Stimulated activated memory B cell treated with anti-CD40 and anti-IgM and Interleukin-4, amounts not matched to agents 10 μg/mL and 1 μg/mL and 100 μg/mL, for 72 hours (primary cell): ENCODE data around the gene GLT1D1.
"Not testable (repeated sequence)": the region's sequence is repeated elsewhere in the genome, so short reads cannot be mapped to it uniquely, and the experiment has no call there.

ENCODE experiments used
- ATAC-seq: fragments of 150-1000 bp; cut with Tn5 transposase; 2 replicates; pipeline ENCODE4 v1.10.0; 2021
- H3K27ac Mint-ChIP-seq: one replicate; pipeline ENCODE4 v1.8.0; 2022; ENCODE audit warnings: mild to moderate bottlenecking, mixed read lengths
- H3K27me3 Mint-ChIP-seq: one replicate; pipeline ENCODE4 v1.8.0; 2022; ENCODE audit warnings: mixed read lengths
- H3K36me3 Mint-ChIP-seq: one replicate; pipeline ENCODE4 v1.8.0; 2022; ENCODE audit warnings: mixed read lengths
- H3K4me1 Mint-ChIP-seq: one replicate; pipeline ENCODE4 v1.8.0; 2022; ENCODE audit warnings: mixed read lengths
- H3K4me3 Mint-ChIP-seq: one replicate; pipeline ENCODE4 v1.8.0; 2022; ENCODE audit warnings: mild to moderate bottlenecking, moderate library complexity, mixed read lengths
- H3K9me3 Mint-ChIP-seq: one replicate; pipeline ENCODE4 v1.8.0; 2022; ENCODE audit warnings: mixed read lengths

GLT1D1 gene

GRCh38 chr12:128852885-128853599 is at the start of gene GLT1D1:
GLT1D1 (plus strand) TSS chr12:128853478; CDS start chr12:128853582, 104 bp downstream.
- Mint-ChIP-seq H3K27me3 (peaks cover 17% of the 10 kb centered on the region), H3K4me1 (peaks cover 18% of the 10 kb centered on the region), H3K9me3 (no peaks in the 10 kb centered on the region), H3K36me3 (peaks cover 6% of the 10 kb centered on the region), H3K27ac (no peak within 1 kb of the TSS), H3K4me3 (peak within 1 kb of the TSS; percentile 74)
- peak; percentile 41 for ATAC-seq

GRCh38 chr12:128803788-128804187 is 49.5 kb upstream of the GLT1D1 start:
- H3K9me3 Mint-ChIP-seq: no peaks in the 10 kb centered on the region
- no peak overlapping the region for H3K27ac Mint-ChIP-seq
- ATAC-seq: no peak
- H3K4me1 Mint-ChIP-seq: peaks cover 55% of the 10 kb centered on the region
- H3K27me3 Mint-ChIP-seq: no peaks in the 10 kb centered on the region
- no peak overlapping the region for H3K4me3 Mint-ChIP-seq
- peaks cover 72% of the 10 kb centered on the region for H3K36me3 Mint-ChIP-seq

GRCh38 chr12:128804762-128805161 is 48.5 kb upstream of the GLT1D1 start:
- H3K4me3 Mint-ChIP-seq: no peak overlapping the region
- peaks cover 55% of the 10 kb centered on the region for H3K4me1 Mint-ChIP-seq
- H3K27ac Mint-ChIP-seq: peak overlapping the region; percentile 27
- H3K9me3 Mint-ChIP-seq: no peaks in the 10 kb centered on the region
- peaks cover 69% of the 10 kb centered on the region for H3K36me3 Mint-ChIP-seq
- H3K27me3 Mint-ChIP-seq: no peaks in the 10 kb centered on the region
- no peak for ATAC-seq

- Mint-ChIP-seq H3K36me3 (peaks cover 69% of the 10 kb centered on the region), H3K4me1 (peaks cover 55% of the 10 kb centered on the region)
- H3K9me3 Mint-ChIP-seq, H3K4me3 Mint-ChIP-seq, ATAC-seq, H3K27ac Mint-ChIP-seq, H3K27me3 Mint-ChIP-seq: not testable (repeated sequence)
Measured at GRCh38 chr12:128805406-128805805, 47.9 kb upstream of the GLT1D1 start.

GRCh38 chr12:128806573-128806972 is 46.7 kb upstream of the GLT1D1 start:
- H3K27me3 Mint-ChIP-seq: no peaks in the 10 kb centered on the region
- no peak overlapping the region for H3K27ac Mint-ChIP-seq
- no peak for ATAC-seq
- H3K36me3 Mint-ChIP-seq: peaks cover 60% of the 10 kb centered on the region
- peaks cover 59% of the 10 kb centered on the region for H3K4me1 Mint-ChIP-seq
- H3K9me3 Mint-ChIP-seq: no peaks in the 10 kb centered on the region
- H3K4me3 Mint-ChIP-seq: no peak overlapping the region

- H3K4me3 Mint-ChIP-seq: no peak overlapping the region
- peaks cover 58% of the 10 kb centered on the region for H3K36me3 Mint-ChIP-seq
- peaks cover 58% of the 10 kb centered on the region for H3K4me1 Mint-ChIP-seq
- no peaks in the 10 kb centered on the region for H3K9me3 Mint-ChIP-seq
- no peak overlapping the region for H3K27ac Mint-ChIP-seq
- no peak for ATAC-seq
- no peaks in the 10 kb centered on the region for H3K27me3 Mint-ChIP-seq
Measured at GRCh38 chr12:128807161-128807724, 46.0 kb upstream of the GLT1D1 start.

- Mint-ChIP-seq H3K4me1 (peaks cover 52% of the 10 kb centered on the region), H3K27ac (no peak overlapping the region)
Measured at GRCh38 chr12:128808651-128809050, 44.6 kb upstream of the GLT1D1 start.

GRCh38 chr12:128810182-128811127 is 42.8 kb upstream of the GLT1D1 start:
- H3K36me3 Mint-ChIP-seq: peaks cover 58% of the 10 kb centered on the region
- H3K27ac Mint-ChIP-seq: peak overlapping the region; percentile 99
- peaks cover 61% of the 10 kb centered on the region for H3K4me1 Mint-ChIP-seq
- ATAC-seq: peak; percentile 95
- no peaks in the 10 kb centered on the region for H3K9me3 Mint-ChIP-seq
- peak overlapping the region; percentile 83 for H3K4me3 Mint-ChIP-seq
- no peaks in the 10 kb centered on the region for H3K27me3 Mint-ChIP-seq

More at GRCh38 chr12:128808651-128809050, 44.6 kb upstream of the GLT1D1 start:
- no peaks in the 10 kb centered on the region for H3K27me3 Mint-ChIP-seq
- peaks cover 57% of the 10 kb centered on the region for H3K36me3 Mint-ChIP-seq
- H3K4me3 Mint-ChIP-seq: no peak overlapping the region
- ATAC-seq: no peak
- H3K9me3 Mint-ChIP-seq: no peaks in the 10 kb centered on the region

- H3K4me1 Mint-ChIP-seq: peaks cover 73% of the 10 kb centered on the region
- no peaks in the 10 kb centered on the region for H3K9me3 Mint-ChIP-seq
- no peaks in the 10 kb centered on the region for H3K27me3 Mint-ChIP-seq
- H3K4me3 Mint-ChIP-seq: peak overlapping the region; percentile 54
- H3K36me3 Mint-ChIP-seq: peaks cover 52% of the 10 kb centered on the region
- peak overlapping the region; percentile 99 for H3K27ac Mint-ChIP-seq
- no peak for ATAC-seq
Measured at GRCh38 chr12:128811806-128812205, 41.5 kb upstream of the GLT1D1 start.

GRCh38 chr12:128813392-128813791 is 39.9 kb upstream of the GLT1D1 start:
- H3K4me1 Mint-ChIP-seq: peaks cover 89% of the 10 kb centered on the region
- no peak for ATAC-seq
- no peak overlapping the region for H3K4me3 Mint-ChIP-seq
- H3K27ac Mint-ChIP-seq: peak overlapping the region; percentile 99
- H3K27me3 Mint-ChIP-seq: no peaks in the 10 kb centered on the region
- H3K36me3 Mint-ChIP-seq: peaks cover 47% of the 10 kb centered on the region
- H3K9me3 Mint-ChIP-seq: no peaks in the 10 kb centered on the region

- no peak for ATAC-seq
- no peak overlapping the region for H3K4me3 Mint-ChIP-seq
- peaks cover 43% of the 10 kb centered on the region for H3K36me3 Mint-ChIP-seq
- no peaks in the 10 kb centered on the region for H3K27me3 Mint-ChIP-seq
- H3K4me1 Mint-ChIP-seq: peaks cover 89% of the 10 kb centered on the region
- H3K27ac Mint-ChIP-seq: peak overlapping the region; percentile 99
- no peaks in the 10 kb centered on the region for H3K9me3 Mint-ChIP-seq
Measured at GRCh38 chr12:128813883-128814282, 39.4 kb upstream of the GLT1D1 start.

- Mint-ChIP-seq H3K27ac (peak overlapping the region; percentile 99), H3K27me3 (no peaks in the 10 kb centered on the region), H3K36me3 (peaks cover 42% of the 10 kb centered on the region), H3K9me3 (no peaks in the 10 kb centered on the region), H3K4me1 (peaks cover 91% of the 10 kb centered on the region), H3K4me3 (peak overlapping the region; percentile 17)
- no peak for ATAC-seq
Measured at GRCh38 chr12:128814411-128815261, 38.6 kb upstream of the GLT1D1 start.

GRCh38 chr12:128815779-128816642 is 37.3 kb upstream of the GLT1D1 start:
- ATAC-seq: no peak
- peak overlapping the region; percentile 47 for H3K4me3 Mint-ChIP-seq
- peaks cover 87% of the 10 kb centered on the region for H3K4me1 Mint-ChIP-seq
- H3K36me3 Mint-ChIP-seq: peaks cover 42% of the 10 kb centered on the region
- H3K27me3 Mint-ChIP-seq: no peaks in the 10 kb centered on the region
- H3K27ac Mint-ChIP-seq: peak overlapping the region; percentile 99
- no peaks in the 10 kb centered on the region for H3K9me3 Mint-ChIP-seq

- H3K4me3 Mint-ChIP-seq: peak overlapping the region; percentile 34
- H3K27ac Mint-ChIP-seq: peak overlapping the region; percentile 99
- H3K9me3 Mint-ChIP-seq: no peaks in the 10 kb centered on the region
- peaks cover 47% of the 10 kb centered on the region for H3K36me3 Mint-ChIP-seq
- peaks cover 87% of the 10 kb centered on the region for H3K4me1 Mint-ChIP-seq
- ATAC-seq: no peak
- H3K27me3 Mint-ChIP-seq: no peaks in the 10 kb centered on the region
Measured at GRCh38 chr12:128816643-128816920, 36.7 kb upstream of the GLT1D1 start.
